ENCODE results near the gene CHAT.

Gene CHAT

DNA sequence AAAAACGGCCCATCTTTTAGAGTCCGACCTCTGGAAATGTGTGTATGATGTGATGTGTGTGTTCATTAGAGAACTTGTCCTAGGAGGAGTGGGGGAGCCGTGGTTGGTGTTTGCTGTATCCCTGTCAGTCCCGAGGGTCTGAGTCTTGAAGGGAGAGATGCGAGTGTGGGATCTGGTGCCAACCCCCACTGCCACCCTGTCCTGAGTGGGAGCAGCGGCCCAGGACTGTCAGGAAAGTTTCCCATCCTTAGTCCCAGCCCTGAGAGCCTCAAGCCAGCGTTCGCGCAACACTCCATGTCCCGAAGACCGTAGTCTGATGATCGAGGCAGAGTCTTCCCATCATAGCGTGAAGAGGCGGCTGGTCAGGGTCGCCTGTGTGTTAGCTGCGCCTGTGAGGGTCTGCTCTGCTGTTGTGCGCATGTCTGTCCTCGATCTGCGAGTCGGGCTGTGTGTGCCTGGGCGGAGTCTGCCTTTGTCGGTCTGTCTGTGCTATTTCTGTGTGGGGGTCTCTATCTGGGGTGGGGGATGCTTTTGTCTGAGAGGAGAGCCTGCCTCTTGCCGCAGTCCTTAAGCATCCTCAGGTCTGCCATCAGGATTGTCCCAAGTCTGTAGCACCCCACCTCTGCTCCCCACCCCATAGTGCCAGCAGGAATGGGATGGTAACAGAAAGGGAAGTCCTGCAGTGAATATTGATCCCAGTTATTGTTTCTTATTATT, 514 bp upstream of the CHAT start:
- TF ChIP-seq, protein P1, sequence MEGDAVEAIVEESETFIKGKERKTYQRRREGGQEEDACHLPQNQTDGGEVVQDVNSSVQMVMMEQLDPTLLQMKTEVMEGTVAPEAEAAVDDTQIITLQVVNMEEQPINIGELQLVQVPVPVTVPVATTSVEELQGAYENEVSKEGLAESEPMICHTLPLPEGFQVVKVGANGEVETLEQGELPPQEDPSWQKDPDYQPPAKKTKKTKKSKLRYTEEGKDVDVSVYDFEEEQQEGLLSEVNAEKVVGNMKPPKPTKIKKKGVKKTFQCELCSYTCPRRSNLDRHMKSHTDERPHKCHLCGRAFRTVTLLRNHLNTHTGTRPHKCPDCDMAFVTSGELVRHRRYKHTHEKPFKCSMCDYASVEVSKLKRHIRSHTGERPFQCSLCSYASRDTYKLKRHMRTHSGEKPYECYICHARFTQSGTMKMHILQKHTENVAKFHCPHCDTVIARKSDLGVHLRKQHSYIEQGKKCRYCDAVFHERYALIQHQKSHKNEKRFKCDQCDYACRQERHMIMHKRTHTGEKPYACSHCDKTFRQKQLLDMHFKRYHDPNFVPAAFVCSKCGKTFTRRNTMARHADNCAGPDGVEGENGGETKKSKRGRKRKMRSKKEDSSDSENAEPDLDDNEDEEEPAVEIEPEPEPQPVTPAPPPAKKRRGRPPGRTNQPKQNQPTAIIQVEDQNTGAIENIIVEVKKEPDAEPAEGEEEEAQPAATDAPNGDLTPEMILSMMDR (IDR thresholded peaks at IDR 0.05), result no peak

DNA sequence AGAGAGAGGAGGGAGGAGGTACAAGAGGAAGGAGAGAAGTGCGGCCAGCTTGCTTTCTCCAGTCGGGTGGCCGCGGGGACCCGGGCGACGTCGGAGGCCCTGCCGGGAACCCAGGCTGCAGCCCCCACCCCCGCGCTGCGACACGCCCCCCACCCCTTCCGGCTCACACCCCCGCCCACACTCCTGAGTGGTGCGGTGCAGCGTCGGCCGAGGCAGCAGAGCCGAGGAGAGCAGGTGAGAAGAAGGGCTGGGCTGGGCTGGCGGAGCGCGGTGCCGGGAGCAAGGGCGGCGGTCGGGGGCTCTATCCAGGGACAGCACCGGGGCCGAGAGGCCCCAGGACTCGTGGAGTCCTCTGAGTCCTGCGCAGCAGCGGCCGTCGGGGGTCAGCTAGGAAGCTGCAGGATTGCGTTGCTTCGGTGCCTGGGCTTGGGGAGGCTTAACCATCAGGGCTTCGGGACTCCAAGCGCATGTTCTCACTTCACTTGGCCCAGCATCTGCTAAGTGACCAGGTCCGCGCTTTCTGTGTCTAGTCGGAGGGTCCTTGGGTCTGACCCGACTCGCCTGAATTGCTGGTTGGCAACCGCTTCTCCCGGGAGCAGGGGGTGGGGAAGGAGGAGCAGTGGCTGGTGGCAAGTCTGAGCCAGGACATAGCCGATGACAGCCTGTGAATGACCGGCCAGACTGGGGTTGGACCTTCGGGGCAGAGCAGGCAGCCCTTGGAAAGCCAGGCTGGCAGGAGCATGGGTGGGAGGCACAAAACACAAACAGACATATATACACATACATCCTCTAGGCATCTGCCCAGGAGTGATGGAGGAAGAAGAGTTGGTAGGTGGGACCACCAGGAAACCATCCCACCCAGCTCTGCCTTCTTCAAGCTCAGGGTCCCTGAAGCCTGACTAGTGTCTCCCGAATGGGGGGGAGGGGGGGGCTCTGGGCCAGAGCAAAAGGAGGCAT, 683 bp downstream of the CHAT start:
- TF ChIP-seq, protein P1 (IDR thresholded peaks at IDR 0.05), result no peak

DNA sequence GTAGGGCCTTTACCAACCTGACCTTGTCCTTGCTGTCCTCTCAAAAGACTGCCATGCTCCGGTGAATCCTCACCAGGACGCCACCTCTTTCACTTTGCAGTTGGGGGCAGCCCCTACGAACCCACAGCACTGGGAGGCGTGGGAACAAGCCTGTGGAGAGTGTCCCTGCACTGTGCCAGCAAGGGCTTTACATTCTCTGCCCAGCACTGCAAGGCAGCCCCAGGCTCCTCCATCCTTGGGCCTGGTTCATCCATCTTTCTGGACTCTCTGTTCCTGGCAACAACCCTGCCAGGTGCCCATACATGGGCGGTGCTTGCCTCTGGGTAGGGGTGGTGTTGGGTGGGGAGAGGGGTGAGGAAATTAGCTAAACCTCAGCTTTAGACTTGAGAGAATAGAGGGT, 1.4 kb downstream of the CHAT start:
- TF ChIP-seq, protein P1 (IDR thresholded peaks at IDR 0.05), result no peak

DNA sequence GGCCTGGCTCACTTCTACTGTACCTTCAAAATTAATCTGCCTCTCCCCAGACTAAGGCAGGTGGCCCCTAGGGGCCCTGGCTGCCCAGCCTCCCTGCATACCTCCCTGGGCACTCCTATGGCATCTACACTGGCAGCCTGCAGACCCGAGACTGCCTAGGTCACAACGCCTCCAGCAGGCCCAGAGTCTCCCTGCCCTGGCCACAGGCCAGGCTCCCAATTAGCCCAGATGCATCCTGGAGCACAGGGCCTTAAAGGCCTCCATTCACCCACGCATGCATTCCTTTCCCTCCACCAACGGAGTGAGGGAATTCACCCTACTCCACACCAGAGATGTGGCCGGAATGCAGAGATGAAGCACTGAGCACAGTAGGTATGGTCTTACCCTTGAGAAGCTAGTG, 1.9 kb downstream of the CHAT start:
- TF ChIP-seq, protein P1 (IDR thresholded peaks at IDR 0.05), result no peak

DNA sequence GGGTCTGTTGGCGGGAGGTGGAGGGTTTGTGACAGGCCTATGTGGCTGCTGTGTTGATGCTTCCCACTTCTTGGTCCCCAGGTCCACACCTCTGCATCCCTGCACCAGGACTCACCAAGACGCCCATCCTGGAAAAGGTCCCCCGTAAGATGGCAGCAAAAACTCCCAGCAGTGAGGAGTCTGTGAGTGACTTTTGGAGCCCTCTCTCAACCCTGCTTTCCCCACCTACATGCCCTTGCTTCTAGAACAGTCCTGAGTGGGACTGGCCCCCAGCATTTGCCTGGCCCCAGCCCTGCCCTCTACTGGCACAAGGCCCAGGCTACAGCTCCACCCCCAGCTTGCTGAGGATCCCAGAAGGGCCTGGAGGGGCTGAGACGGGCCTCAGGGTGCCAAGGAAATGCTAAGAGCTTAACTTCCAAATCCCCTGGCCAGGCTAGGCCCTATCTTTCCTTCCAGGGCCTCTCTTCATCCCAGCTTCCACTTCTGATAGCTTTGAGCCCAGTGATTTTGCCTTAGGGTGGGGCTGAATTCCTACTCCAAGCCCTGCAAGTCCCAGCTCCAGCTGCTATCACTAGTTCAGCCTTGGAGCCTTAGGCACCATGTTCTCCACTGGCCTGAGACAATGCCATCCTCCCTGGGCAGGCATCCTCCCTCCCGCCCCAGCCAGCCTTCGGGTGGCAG, 2.7 kb downstream of the CHAT start:
- TF ChIP-seq, protein P1 (IDR thresholded peaks at IDR 0.05), result no peak

DNA sequence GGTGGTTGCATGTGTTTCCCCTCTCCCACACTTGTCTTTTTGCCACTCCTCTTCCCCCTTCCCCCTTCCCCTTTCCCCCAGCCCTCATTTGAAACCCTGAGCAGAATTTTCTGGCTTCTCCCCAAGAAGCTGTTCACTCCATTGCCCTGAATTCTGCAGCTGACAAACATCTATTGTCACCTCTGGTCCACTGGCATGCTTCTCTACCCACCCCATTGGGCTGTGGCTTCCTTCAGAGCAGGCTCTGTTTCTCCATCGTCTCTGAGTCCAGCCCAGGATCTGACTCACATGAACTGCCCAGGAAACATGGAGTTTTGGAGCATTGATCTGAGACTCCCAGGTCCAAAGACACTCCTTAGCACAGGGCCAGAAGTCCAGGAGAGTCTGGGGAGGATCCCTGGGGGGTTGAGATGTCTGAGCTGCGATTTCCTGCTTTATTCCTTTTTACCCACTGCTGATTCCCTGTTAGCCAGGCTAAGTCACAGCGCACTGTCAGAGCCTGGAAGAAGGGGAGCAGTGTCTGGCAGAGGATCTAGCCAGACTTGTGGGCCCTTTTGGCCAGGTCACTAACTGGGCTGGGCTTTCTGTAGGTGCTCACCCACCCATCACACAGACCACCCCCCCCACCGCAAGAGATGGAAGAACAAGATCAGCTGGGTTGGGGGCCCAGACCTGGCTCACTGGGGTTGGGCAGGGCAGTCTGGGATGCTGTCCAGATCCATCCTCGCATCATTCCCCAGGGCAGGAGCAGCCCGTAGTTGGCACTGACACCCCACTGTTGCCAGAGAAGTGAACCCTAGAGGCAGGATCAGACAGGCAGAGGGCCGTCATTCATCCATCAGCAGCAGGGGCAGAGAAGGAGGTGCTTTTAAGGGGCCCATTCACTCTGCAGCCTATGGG, 3.5 kb downstream of the CHAT start:
- TF ChIP-seq, protein P1 (IDR thresholded peaks at IDR 0.05), result no peak

Measured in LNCAP (cell line).